Lower leg skin (tissue), 3 donors: ENCODE results near the gene NFIA.

ENCODE experiments used
- CTCF ChIP-seq, 3 donors: fragments of 450-650 bp; IDR thresholded peaks; one replicate each; pipeline ENCODE4 v1.5.1; 2016; ENCODE audit warnings: antibody characterized with exemption in 3 of 3, mild to moderate bottlenecking in 3 of 3, moderate library complexity in 2 of 3
- POLR2A ChIP-seq, 2 donors: fragments of 450-650 bp; IDR thresholded peaks; one replicate each; pipeline ENCODE4 v1.6.1; 2016 to 2017; ENCODE audit warnings: antibody characterized with exemption in 2 of 2, mild to moderate bottlenecking in 1 of 2, moderate library complexity in 1 of 2

DNA sequence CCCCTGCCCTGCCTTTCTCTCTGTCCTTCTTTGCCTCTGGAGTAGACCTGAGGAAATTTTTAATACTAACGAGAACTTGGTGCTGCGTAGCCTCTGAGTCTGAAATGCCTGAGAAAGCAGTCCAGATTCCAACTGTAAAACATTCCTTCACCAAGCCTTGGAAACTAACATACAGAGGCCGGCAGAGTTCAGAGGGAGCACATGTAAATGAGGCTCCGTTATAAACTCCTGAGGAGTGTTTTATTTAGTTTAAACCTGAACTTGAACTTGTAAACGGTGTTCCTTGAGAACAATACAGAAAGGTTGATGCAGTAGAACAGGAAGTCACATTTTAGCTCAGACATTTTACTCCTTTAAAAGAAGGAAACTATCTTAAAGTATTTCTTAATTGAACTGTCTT lies 361.9 kb downstream of the NFIA start:
- TF ChIP-seq CTCF (IDR thresholded peaks at IDR 0.05), result no peak
- TF ChIP-seq POLR2A (IDR thresholded peaks at IDR 0.05), result no peak
